ENCODE measurements around the gene C5orf47. TPM values are rescaled to one million over a fixed set of nuclear protein-coding genes. Genes with fewer than 3 reads are reported as not detected.

The C5orf47 gene
- total RNA-seq, 2 experiments from 2014 or later = not detected

- H3K27me3 Mint-ChIP-seq = no peaks in the 10 kb centered on the region
- CTCF ChIA-PET = interaction anchor here (0.7 to 2.0 kb wide), 4 partner anchors 9 to 347 kb away, joined by 3 to 7 read pairs (median 4); no protein-coding TSS in a partner anchor
- POLR2A ChIA-PET = interaction anchor here (0.6 kb wide), 1 partner anchor 30 kb away, joined by 4 read pairs; no protein-coding TSS in a partner anchor
- H3K4me1 Mint-ChIP-seq = peaks cover 23% of the 10 kb centered on the region
- H3K9me3 Mint-ChIP-seq = no peaks in the 10 kb centered on the region
- no peak overlapping the region for H3K4me3 Mint-ChIP-seq
- H3K27ac Mint-ChIP-seq = no peak overlapping the region
- peaks cover 4% of the 10 kb centered on the region for H3K36me3 Mint-ChIP-seq (ENCODE audit: low read depth)
- no peak for DNase-seq
Measured at GRCh38 chr5:173962436-173962972, 26.5 kb upstream of the C5orf47 start.

- POLR2A ChIA-PET = interaction anchor here (0.6 kb wide), 1 partner anchor 30 kb away, joined by 4 read pairs; no protein-coding TSS in a partner anchor
- Mint-ChIP-seq H3K4me1 (peaks cover 23% of the 10 kb centered on the region), H3K4me3 (no peak overlapping the region), H3K27me3 (no peaks in the 10 kb centered on the region), H3K27ac (no peak overlapping the region), H3K9me3 (no peaks in the 10 kb centered on the region), H3K36me3 (ENCODE audit: low read depth) (no peaks in the 10 kb centered on the region)
- CTCF ChIA-PET = interaction anchor here (0.6 to 2.0 kb wide), 4 partner anchors 9 to 348 kb away, joined by 3 to 7 read pairs (median 4); no protein-coding TSS in a partner anchor
- DNase-seq = no peak
Measured at GRCh38 chr5:173963182-173963838, 25.7 kb upstream of the C5orf47 start.

- ChIA-PET CTCF (interaction anchor here (1.4 to 2.0 kb wide), 3 partner anchors 9 to 348 kb away, joined by 3 to 7 read pairs (median 5); no protein-coding TSS in a partner anchor), POLR2A (no interaction called here)
- no peaks in the 10 kb centered on the region for H3K9me3 Mint-ChIP-seq
- no peaks in the 10 kb centered on the region for H3K36me3 Mint-ChIP-seq (ENCODE audit: low read depth)
- DNase-seq = peak; percentile 43
- H3K4me1 Mint-ChIP-seq = peaks cover 23% of the 10 kb centered on the region
- no peaks in the 10 kb centered on the region for H3K27me3 Mint-ChIP-seq
- H3K4me3 Mint-ChIP-seq = no peak overlapping the region
- H3K27ac Mint-ChIP-seq = peak overlapping the region; percentile 41
Measured at GRCh38 chr5:173963867-173964441, 25.0 kb upstream of the C5orf47 start.

GRCh38 chr5:173964506-173964905 lies 24.5 kb upstream of the C5orf47 start:
- H3K27ac Mint-ChIP-seq = no peak overlapping the region
- H3K4me1 Mint-ChIP-seq = peaks cover 26% of the 10 kb centered on the region
- no peak overlapping the region for H3K4me3 Mint-ChIP-seq
- POLR2A ChIA-PET = no interaction called here
- H3K27me3 Mint-ChIP-seq = no peaks in the 10 kb centered on the region
- no peaks in the 10 kb centered on the region for H3K9me3 Mint-ChIP-seq
- no peak for DNase-seq
- CTCF ChIA-PET = interaction anchor here (2.0 kb wide), 1 partner anchor 11 kb away, joined by 5 read pairs; no protein-coding TSS in a partner anchor
- no peaks in the 10 kb centered on the region for H3K36me3 Mint-ChIP-seq (ENCODE audit: low read depth)

GRCh38 chr5:173967241-173967640 lies 21.7 kb upstream of the C5orf47 start:
- CTCF ChIA-PET = no interaction called here
- Mint-ChIP-seq H3K4me3 (no peak overlapping the region), H3K27me3 (no peaks in the 10 kb centered on the region), H3K27ac (no peak overlapping the region), H3K36me3 (ENCODE audit: low read depth) (no peaks in the 10 kb centered on the region), H3K9me3 (no peaks in the 10 kb centered on the region), H3K4me1 (peaks cover 30% of the 10 kb centered on the region)
- no peak for DNase-seq
- POLR2A ChIA-PET = no interaction called here

GRCh38 chr5:173968154-173968797 lies 20.7 kb upstream of the C5orf47 start:
- no peak for DNase-seq
- no peak overlapping the region for H3K4me3 Mint-ChIP-seq
- peaks cover 35% of the 10 kb centered on the region for H3K4me1 Mint-ChIP-seq
- POLR2A ChIA-PET = no interaction called here
- no peaks in the 10 kb centered on the region for H3K27me3 Mint-ChIP-seq
- no peak overlapping the region for H3K27ac Mint-ChIP-seq
- H3K36me3 Mint-ChIP-seq (ENCODE audit: low read depth) = no peaks in the 10 kb centered on the region
- no peaks in the 10 kb centered on the region for H3K9me3 Mint-ChIP-seq
- CTCF ChIA-PET = no interaction called here

- H3K9me3 Mint-ChIP-seq = no peaks in the 10 kb centered on the region
- no peaks in the 10 kb centered on the region for H3K36me3 Mint-ChIP-seq (ENCODE audit: low read depth)
- peak overlapping the region; percentile 1 for H3K27ac Mint-ChIP-seq
- no peak for DNase-seq
- ChIA-PET POLR2A (no interaction called here), CTCF (no interaction called here)
- no peak overlapping the region for H3K4me3 Mint-ChIP-seq
- peaks cover 4% of the 10 kb centered on the region for H3K27me3 Mint-ChIP-seq
- H3K4me1 Mint-ChIP-seq = peaks cover 33% of the 10 kb centered on the region
Measured at GRCh38 chr5:173969167-173970049, 19.6 kb upstream of the C5orf47 start.

- CTCF ChIA-PET = no interaction called here
- Mint-ChIP-seq H3K9me3 (no peaks in the 10 kb centered on the region), H3K4me3 (no peak overlapping the region)
Measured at GRCh38 chr5:173970878-173971650, 17.9 kb upstream of the C5orf47 start.

GRCh38 chr5:173971681-173972345 lies 17.2 kb upstream of the C5orf47 start:
- no peaks in the 10 kb centered on the region for H3K36me3 Mint-ChIP-seq (ENCODE audit: low read depth)
- H3K9me3 Mint-ChIP-seq = no peaks in the 10 kb centered on the region
- ChIA-PET POLR2A (interaction anchor here (0.7 kb wide), 1 partner anchor 615 kb away, joined by 3 read pairs; no protein-coding TSS in a partner anchor), CTCF (interaction anchor here (1.6 to 2.0 kb wide), 2 partner anchors 9 to 13 kb away, joined by 4 to 7 read pairs; no protein-coding TSS in a partner anchor)
- no peak overlapping the region for H3K27ac Mint-ChIP-seq
- H3K27me3 Mint-ChIP-seq = peaks cover 16% of the 10 kb centered on the region
- peaks cover 22% of the 10 kb centered on the region for H3K4me1 Mint-ChIP-seq
- no peak overlapping the region for H3K4me3 Mint-ChIP-seq
- no peak for DNase-seq

More at GRCh38 chr5:173970878-173971650, 17.9 kb upstream of the C5orf47 start:
- POLR2A ChIA-PET = no interaction called here
- no peak overlapping the region for H3K27ac Mint-ChIP-seq
- H3K36me3 Mint-ChIP-seq (ENCODE audit: low read depth) = no peaks in the 10 kb centered on the region
- H3K27me3 Mint-ChIP-seq = peaks cover 9% of the 10 kb centered on the region
- no peak for DNase-seq
- peaks cover 22% of the 10 kb centered on the region for H3K4me1 Mint-ChIP-seq

- no peaks in the 10 kb centered on the region for H3K36me3 Mint-ChIP-seq (ENCODE audit: low read depth)
- peak overlapping the region; percentile 70 for H3K4me3 Mint-ChIP-seq
- no peak overlapping the region for H3K27ac Mint-ChIP-seq
- H3K9me3 Mint-ChIP-seq = no peaks in the 10 kb centered on the region
- POLR2A ChIA-PET = no interaction called here
- DNase-seq = no peak
- peaks cover 22% of the 10 kb centered on the region for H3K4me1 Mint-ChIP-seq
- CTCF ChIA-PET = interaction anchor here (1.0 to 2.0 kb wide), 5 partner anchors 10 to 357 kb away, joined by 3 to 7 read pairs (median 4); no protein-coding TSS in a partner anchor
- peaks cover 21% of the 10 kb centered on the region for H3K27me3 Mint-ChIP-seq
Measured at GRCh38 chr5:173972607-173972924, 16.4 kb upstream of the C5orf47 start.

- DNase-seq = peak; percentile 83
- ChIA-PET POLR2A (no interaction called here), CTCF (interaction anchor here (0.6 to 2.0 kb wide), 9 partner anchors 10 to 590 kb away, joined by 3 to 8 read pairs (median 4); no protein-coding TSS in a partner anchor)
Measured at GRCh38 chr5:173972925-173973615, 15.9 kb upstream of the C5orf47 start.

More at GRCh38 chr5:173972925-173973615, 15.9 kb upstream of the C5orf47 start:
- H3K4me3 Mint-ChIP-seq = peak overlapping the region; percentile 70
- no peaks in the 10 kb centered on the region for H3K36me3 Mint-ChIP-seq (ENCODE audit: low read depth)
- peaks cover 25% of the 10 kb centered on the region for H3K27me3 Mint-ChIP-seq
- peak overlapping the region; percentile 50 for H3K27ac Mint-ChIP-seq
- no peaks in the 10 kb centered on the region for H3K9me3 Mint-ChIP-seq
- peaks cover 22% of the 10 kb centered on the region for H3K4me1 Mint-ChIP-seq

All from activated CD4-positive, alpha-beta T cell treated with anti-CD3 and anti-CD28 coated beads, Interleukin-2, amount 10 ng/mL, durations not matched to agents 7 days and 5 days (primary cell).